Ovary (tissue), 9 donors: Measurements from ENCODE around the gene PIP4K2C. TPM values are rescaled to one million over a fixed set of nuclear protein-coding genes. Genes with fewer than 3 reads are reported as not detected.

Source experiments
- DNase-seq, 5 donors: peaks; one replicate each; pipeline ENCODE4 v3.0.0-alpha.2; 2019 to 2020
- H3K27ac ChIP-seq, 2 donors: fragments of 200-600 bp; one replicate each; pipeline versions ENCODE4 v1.5.1 to v1.8.0; 2019 to 2022
- H3K27me3 ChIP-seq: fragments of 200-600 bp; one replicate; pipeline ENCODE4 v1.8.0; 2022
- H3K36me3 ChIP-seq: fragments of 200-600 bp; sonication (generic); one replicate; pipeline ENCODE4 v1.5.1; 2019
- H3K4me1 ChIP-seq: one replicate; pipeline ENCODE4 v1.8.1; 2013; ENCODE audit warnings: mild to moderate bottlenecking, moderate library complexity; ENCODE audit not compliant: insufficient read depth
- H3K4me3 ChIP-seq: fragments of 200-600 bp; sonication (generic); one replicate; pipeline ENCODE4 v1.5.1; 2017
- H3K9me3 ChIP-seq, 2 donors: fragments of 200-600 bp in 1 of 2; sonication (generic) in 1 of 2; one replicate each; pipeline versions ENCODE4 v1.5.1 to v1.8.1; 2013 to 2019; ENCODE audit warnings: mild to moderate bottlenecking in 1 of 2, moderate library complexity in 1 of 2
- CTCF ChIP-seq, 3 donors: fragments of 450-650 bp in 2 of 3; fragments of 200-600 bp in 1 of 3; IDR thresholded peaks; one replicate each; pipeline versions ENCODE4 v1.5.1 to v1.8.0; 2016 to 2022; ENCODE audit warnings: antibody characterized with exemption in 3 of 3, mild to moderate bottlenecking in 1 of 3
- EP300 ChIP-seq: sonication (generic); formaldehyde crosslinking; IDR thresholded peaks from one replicate; pipeline ENCODE4 v1.6.1; 2017; ENCODE audit warnings: antibody characterized with exemption
- POLR2A ChIP-seq: fragments of 450-650 bp; IDR thresholded peaks from one replicate; pipeline ENCODE4 v1.6.1; 2017; ENCODE audit warnings: antibody characterized with exemption, mild to moderate bottlenecking, moderate library complexity
- WGBS, 3 donors: extraction: QIAGEN DNeasy Blood & Tissue Kit in 1 of 3; methylation state at CpG; one replicate each; pipeline versions ENCODE4 v1.1.5 to v1.1.7; 2013 to 2017; 5-methylcytosine and 5-hydroxymethylcytosine counted together
- intact Hi-C, 4 donors: fragments of 100-400 bp; cut with DNase I; formaldehyde crosslinking; loops; one replicate each; pipeline versions ENCODE4 v1.11.0 to v1.15.1; 2022 to 2023
- polyA plus RNA-seq, 2 donors: library from polyadenylated mRNA; stranded (reverse); fragments of 200-250 nt in 1 of 2; fragments of 350-450 nt in 1 of 2; fragmentation: Illumina TruSeq in 1 of 2; extraction: RNeasy Lipid Tissue Mini Kit (QIAGEN cat#74804) in 1 of 2; gene quantifications; one replicate each; pipeline ENCODE4 v1.2.3, GENCODE V29; 2013 to 2014
- total RNA-seq, 7 donors: library from RNA; depleted of rRNA in 2 of 7; stranded (reverse); fragments of >200 nt in 2 of 7; fragmentation: NEBNext Ultra II Directional in 3 of 7; extraction: Animal tissue kit (Norgen Biotek cat#: 25700) in 3 of 7; gene quantifications; one replicate each; pipeline versions ENCODE4 v1.1.0 to v1.2.4, GENCODE V29; 2016 to 2023
- donor health status: DM: no; HTN: no; CAD: no; lungs with moderate emphysema.
- donor health status: DM: no; HTN: no; CAD: no.
- donor health status: Bipolar disorder and iron deficiency.
- donor health status: DM: yes; HTN: yes; CAD: no.
- donor health status: DM: no; HTN: no; CAD: no.
- donor health status: DM: yes; HTN: yes; CAD: no.

PIP4K2C gene
- total and polyA plus RNA-seq, 9 donors: 13.1 to 42.0 (median 21.2) TPM

GRCh38 chr12:57579011-57579410 lies 12.0 kb upstream of the PIP4K2C start:
- intact Hi-C loops: no loop called here
- Histone ChIP-seq H3K36me3 (no peaks in the 10 kb centered on the region), H3K27ac (no peak overlapping the region), H3K9me3 (no peaks in the 10 kb centered on the region), H3K4me1 (no peaks in the 10 kb centered on the region), H3K4me3 (no peak overlapping the region), H3K27me3 (no peaks in the 10 kb centered on the region)
- WGBS, 3 donors: 70 to 78% (median 76%) methylated on average over 2 of the region's 2 CpGs
- DNase-seq: no peak
- TF ChIP-seq POLR2A (no peak), CTCF (IDR thresholded peaks at IDR 0.05) (no peak), EP300 (no peak)

GRCh38 chr12:57579677-57580465 lies 11.1 kb upstream of the PIP4K2C start:
- H3K4me1 ChIP-seq: no peaks in the 10 kb centered on the region
- no peaks in the 10 kb centered on the region for H3K9me3 ChIP-seq
- no peaks in the 10 kb centered on the region for H3K36me3 ChIP-seq
- H3K4me3 ChIP-seq: no peak overlapping the region
- 86 to 89% (median 89%) methylated on average over 8 of the region's 8 CpGs for WGBS, 3 donors
- no peak overlapping the region for H3K27ac ChIP-seq
- no peaks in the 10 kb centered on the region for H3K27me3 ChIP-seq
- TF ChIP-seq CTCF (IDR thresholded peaks at IDR 0.05): no peak
- no peak for TF ChIP-seq POLR2A
- TF ChIP-seq EP300: no peak
- intact Hi-C loops: no loop called here
- no peak for DNase-seq

- Histone ChIP-seq H3K36me3 (no peaks in the 10 kb centered on the region), H3K4me3 (no peak overlapping the region), H3K9me3 (no peaks in the 10 kb centered on the region), H3K4me1 (no peaks in the 10 kb centered on the region), H3K27ac (no peak overlapping the region), H3K27me3 (no peaks in the 10 kb centered on the region)
- WGBS, 3 donors: 85 to 96% (median 93%) methylated on average over 4 of the region's 4 CpGs
- no peak for DNase-seq
- intact Hi-C loops: no loop called here
- no peak for TF ChIP-seq EP300
- TF ChIP-seq CTCF (IDR thresholded peaks at IDR 0.05): no peak
- TF ChIP-seq POLR2A: no peak
Observed at GRCh38 chr12:57580466-57580795, 10.6 kb upstream of the PIP4K2C start.

- H3K27ac ChIP-seq: no peak overlapping the region
- intact Hi-C loops: loop anchor here in 2 of 4 donors (2.0 kb wide), 1 partner anchor 39 kb away; no protein-coding TSS in a partner anchor
- H3K9me3 ChIP-seq: no peaks in the 10 kb centered on the region
- H3K4me1 ChIP-seq: no peaks in the 10 kb centered on the region
- 89 to 93% (median 90%) methylated on average over 1 of the region's 1 CpG for WGBS, 3 donors
- DNase-seq: no peak
- no peak for TF ChIP-seq CTCF (IDR thresholded peaks at IDR 0.05)
- no peak for TF ChIP-seq EP300
- TF ChIP-seq POLR2A: no peak
- H3K36me3 ChIP-seq: no peaks in the 10 kb centered on the region
- no peak overlapping the region for H3K4me3 ChIP-seq
- H3K27me3 ChIP-seq: no peaks in the 10 kb centered on the region
Observed at GRCh38 chr12:57581802-57582201, 9.2 kb upstream of the PIP4K2C start.
